ENCODE results near the gene TVP23B.
"Not testable (repeated sequence)": the region's sequence is repeated elsewhere in the genome, so short reads cannot be mapped to it uniquely, and the experiment has no call there.

DNA sequence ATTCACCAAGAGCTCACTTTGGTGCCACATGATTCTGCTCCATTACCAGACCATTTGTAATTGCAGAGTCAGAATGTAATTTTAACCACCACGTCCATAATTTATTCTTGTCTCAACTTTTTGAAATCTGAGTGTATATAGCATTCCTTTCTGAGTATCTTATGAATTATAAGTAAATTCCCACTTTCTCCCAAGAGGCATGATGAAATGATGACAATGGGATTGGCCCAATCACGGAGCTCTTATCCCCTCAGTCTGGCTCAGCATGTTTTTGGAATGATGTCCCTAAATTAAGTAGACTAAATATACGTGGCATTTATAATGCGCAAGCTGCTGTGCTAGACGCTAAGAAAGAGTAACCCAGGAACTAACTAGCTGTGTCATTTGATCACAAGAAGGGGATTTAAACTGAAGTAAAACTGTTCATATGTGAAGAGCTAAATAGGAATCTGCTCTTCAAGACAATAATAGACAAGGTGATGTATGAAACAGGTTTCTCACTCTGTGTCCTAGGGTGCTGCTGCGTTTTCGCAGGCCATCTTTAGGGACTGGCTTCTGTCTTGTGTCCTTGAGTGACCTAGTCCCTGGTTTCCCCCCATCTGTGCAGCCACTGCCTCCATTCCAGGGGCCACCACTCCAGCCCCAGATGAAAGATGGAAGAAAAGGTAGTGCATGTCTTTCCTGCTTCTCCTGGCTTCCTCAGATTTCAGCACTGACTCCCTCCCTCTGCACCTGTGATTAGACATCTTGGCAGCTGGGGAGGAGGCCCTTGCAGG lies 41.2 kb upstream of the TVP23B start:
- not testable (repeated sequence) for TF ChIP-seq SETDB1 (CRISPR knock-in tag; IDR thresholded peaks at IDR 0.05; ENCODE audit: borderline replicate concordance); AGO2 (optimal IDR thresholded peaks at IDR 0.05; ENCODE audit: low read depth, low read length); NAIF1 (CRISPR knock-in tag; IDR thresholded peaks at IDR 0.05; ENCODE audit: borderline replicate concordance)
- TF ChIP-seq, protein P1, sequence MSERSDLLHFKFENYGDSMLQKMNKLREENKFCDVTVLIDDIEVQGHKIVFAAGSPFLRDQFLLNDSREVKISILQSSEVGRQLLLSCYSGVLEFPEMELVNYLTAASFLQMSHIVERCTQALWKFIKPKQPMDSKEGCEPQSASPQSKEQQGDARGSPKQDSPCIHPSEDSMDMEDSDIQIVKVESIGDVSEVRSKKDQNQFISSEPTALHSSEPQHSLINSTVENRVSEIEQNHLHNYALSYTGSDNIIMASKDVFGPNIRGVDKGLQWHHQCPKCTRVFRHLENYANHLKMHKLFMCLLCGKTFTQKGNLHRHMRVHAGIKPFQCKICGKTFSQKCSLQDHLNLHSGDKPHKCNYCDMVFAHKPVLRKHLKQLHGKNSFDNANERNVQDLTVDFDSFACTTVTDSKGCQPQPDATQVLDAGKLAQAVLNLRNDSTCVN (CRISPR knock-in tag; IDR thresholded peaks at IDR 0.05; ENCODE audit: borderline replicate concordance) = not testable (repeated sequence)
- TF ChIP-seq, protein P2, sequence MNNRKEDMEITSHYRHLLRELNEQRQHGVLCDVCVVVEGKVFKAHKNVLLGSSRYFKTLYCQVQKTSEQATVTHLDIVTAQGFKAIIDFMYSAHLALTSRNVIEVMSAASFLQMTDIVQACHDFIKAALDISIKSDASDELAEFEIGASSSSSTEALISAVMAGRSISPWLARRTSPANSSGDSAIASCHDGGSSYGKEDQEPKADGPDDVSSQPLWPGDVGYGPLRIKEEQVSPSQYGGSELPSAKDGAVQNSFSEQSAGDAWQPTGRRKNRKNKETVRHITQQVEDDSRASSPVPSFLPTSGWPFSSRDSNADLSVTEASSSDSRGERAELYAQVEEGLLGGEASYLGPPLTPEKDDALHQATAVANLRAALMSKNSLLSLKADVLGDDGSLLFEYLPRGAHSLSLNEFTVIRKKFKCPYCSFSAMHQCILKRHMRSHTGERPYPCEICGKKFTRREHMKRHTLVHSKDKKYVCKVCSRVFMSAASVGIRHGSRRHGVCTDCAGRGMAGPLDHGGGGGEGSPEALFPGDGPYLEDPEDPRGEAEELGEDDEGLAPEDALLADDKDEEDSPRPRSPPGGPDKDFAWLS (CRISPR knock-in tag; IDR thresholded peaks at IDR 0.05; ENCODE audit: borderline replicate concordance) = not testable (repeated sequence)
